Calu3 (cell line): ENCODE results near the gene RNASE4. TPM values are rescaled to one million over a fixed set of nuclear protein-coding genes. Genes with fewer than 3 reads are reported as not detected.
"Not testable (repeated sequence)": the region's sequence is repeated elsewhere in the genome, so short reads cannot be mapped to it uniquely, and the experiment has no call there.

ENCODE experiments used
- BruUV-seq: library from RNA; stranded (reverse); fragments of 400-500 nt; replicated peaks from 2 replicates; lab custom pipeline; 2021; lab: Mats Ljungman, UMichigan
- CTCF ChIA-PET: fragments of 300-600 bp; sonication (Branson Sonifier 250); formaldehyde crosslinking; loops from one replicate; lab custom pipeline; 2022; ENCODE audit warnings: antibody characterized with exemption; lab: Charles Lee
- DNase-seq: peaks from one replicate; pipeline ENCODE4 v3.0.0; 2022
- H3K27ac Mint-ChIP-seq: one replicate; pipeline ENCODE4 v1.8.0; 2022; ENCODE audit warnings: mixed read lengths; ENCODE audit not compliant: unreplicated experiment
- H3K27me3 Mint-ChIP-seq: one replicate; pipeline ENCODE4 v1.8.0; 2022; ENCODE audit warnings: mixed read lengths; ENCODE audit not compliant: unreplicated experiment
- H3K36me3 Mint-ChIP-seq: one replicate; pipeline ENCODE4 v1.8.0; 2022; ENCODE audit warnings: mild to moderate bottlenecking, moderate library complexity, mixed read lengths; ENCODE audit not compliant: insufficient read depth, unreplicated experiment
- H3K4me1 Mint-ChIP-seq: one replicate; pipeline ENCODE4 v1.8.0; 2022; ENCODE audit warnings: mild to moderate bottlenecking, low read depth, mixed read lengths; ENCODE audit not compliant: unreplicated experiment
- H3K4me3 Mint-ChIP-seq: one replicate; pipeline ENCODE4 v1.8.0; 2022; ENCODE audit warnings: mild to moderate bottlenecking, low read depth, moderate library complexity, mixed read lengths; ENCODE audit not compliant: unreplicated experiment
- H3K9me3 Mint-ChIP-seq: one replicate; pipeline ENCODE4 v1.8.0; 2022; ENCODE audit warnings: low read depth, mixed read lengths; ENCODE audit not compliant: unreplicated experiment
- CTCF ChIP-seq: fragments of 200-600 bp; IDR thresholded peaks from one replicate; pipeline ENCODE4 v1.8.0; 2022; ENCODE audit warnings: antibody characterized with exemption; ENCODE audit not compliant: unreplicated experiment
- intact Hi-C: fragments of 100-400 bp; cut with micrococcal nuclease; formaldehyde crosslinking; loops from one replicate; pipeline ENCODE4 v1.10.0; 2022; ENCODE audit not compliant: unreplicated experiment
- total RNA-seq: library from RNA; stranded (reverse); gene quantifications from 2 replicates; pipeline ENCODE4 v1.2.3, GENCODE V29; 2022

The RNASE4 gene
- total RNA-seq, 1 experiment from 2014 or later, result 5.3 TPM

GRCh38 chr14:20722016-20722415, 37.7 kb downstream of the RNASE4 start:
- CTCF ChIA-PET, result no interaction called here
- peaks cover 18% of the 10 kb centered on the region for H3K36me3 Mint-ChIP-seq
- no peak for DNase-seq
- no peak overlapping the region for H3K4me3 Mint-ChIP-seq
- intact Hi-C loops, result loop anchor here (5.0 kb wide), 1 partner anchor 40 kb away; no protein-coding TSS in a partner anchor
- peaks cover 75% of the 10 kb centered on the region for H3K4me1 Mint-ChIP-seq
- H3K27me3 Mint-ChIP-seq, result no peaks in the 10 kb centered on the region
- no peak for TF ChIP-seq CTCF
- no TSS peak for BruUV-seq
- H3K9me3 Mint-ChIP-seq, result peaks cover 2% of the 10 kb centered on the region
- peak overlapping the region; percentile 18 for H3K27ac Mint-ChIP-seq

GRCh38 chr14:20723488-20723887, 39.1 kb downstream of the RNASE4 start:
- Mint-ChIP-seq H3K4me3 (no peak overlapping the region), H3K4me1 (peaks cover 74% of the 10 kb centered on the region), H3K27me3 (no peaks in the 10 kb centered on the region), H3K36me3 (peaks cover 18% of the 10 kb centered on the region), H3K27ac (peak overlapping the region; percentile 50), H3K9me3 (no peaks in the 10 kb centered on the region)
- intact Hi-C loops, result loop anchor here (5.0 kb wide), 1 partner anchor 39 kb away; no protein-coding TSS in a partner anchor
- CTCF ChIA-PET, result interaction anchor here (1.0 kb wide), 1 partner anchor 126 kb away, joined by 3 read pairs; no protein-coding TSS in a partner anchor
- no peak for DNase-seq
- BruUV-seq, result no TSS peak
- no peak for TF ChIP-seq CTCF

GRCh38 chr14:20726121-20726520, 41.8 kb downstream of the RNASE4 start:
- not testable (repeated sequence) for H3K27me3 Mint-ChIP-seq, DNase-seq, BruUV-seq, H3K9me3 Mint-ChIP-seq, H3K36me3 Mint-ChIP-seq
- Mint-ChIP-seq H3K27ac (peak overlapping the region; percentile 93), H3K4me1 (peaks cover 48% of the 10 kb centered on the region), H3K4me3 (peak overlapping the region; percentile 28)
- CTCF ChIA-PET, result interaction anchor here (0.9 to 1.0 kb wide), 2 partner anchors 11 to 13 kb away, joined by 3 to 4 read pairs; no protein-coding TSS in a partner anchor
- intact Hi-C loops, result loop anchor here (2.0 kb wide), 1 partner anchor 17 kb away; no protein-coding TSS in a partner anchor

- Mint-ChIP-seq H3K4me1 (peaks cover 44% of the 10 kb centered on the region), H3K36me3 (peaks cover 8% of the 10 kb centered on the region), H3K27me3 (no peaks in the 10 kb centered on the region), H3K27ac (peak overlapping the region; percentile 93), H3K4me3 (no peak overlapping the region), H3K9me3 (no peaks in the 10 kb centered on the region)
- CTCF ChIA-PET, result interaction anchor here (0.9 to 1.0 kb wide), 2 partner anchors 12 kb away, joined by 3 to 4 read pairs; no protein-coding TSS in a partner anchor
- intact Hi-C loops, result loop anchor here (2.0 kb wide), 1 partner anchor 16 kb away; no protein-coding TSS in a partner anchor
- no TSS peak for BruUV-seq
- TF ChIP-seq CTCF, result no peak
- DNase-seq, result no peak
Measured at GRCh38 chr14:20726531-20726930, 42.2 kb downstream of the RNASE4 start.

GRCh38 chr14:20730891-20731290, 46.5 kb downstream of the RNASE4 start:
- CTCF ChIA-PET, result no interaction called here
- Mint-ChIP-seq H3K9me3 (no peaks in the 10 kb centered on the region), H3K27me3 (no peaks in the 10 kb centered on the region), H3K36me3 (no peaks in the 10 kb centered on the region), H3K27ac (no peak overlapping the region), H3K4me1 (peaks cover 31% of the 10 kb centered on the region), H3K4me3 (no peak overlapping the region)
- no TSS peak for BruUV-seq
- no peak for DNase-seq
- intact Hi-C loops, result no loop called here
- no peak for TF ChIP-seq CTCF
